AG09319 (cell line): ENCODE data around the gene PAPSS2.

Experiments
- DNase-seq: peaks from one replicate; pipeline ENCODE4 v3.0.0-alpha.2; 2010; ENCODE audit warnings: low read depth; ENCODE audit errors: extremely low read depth
- CTCF ChIP-seq: IDR thresholded peaks from 2 replicates; pipeline ENCODE4 v1.5.1; 2011; ENCODE audit warnings: low read depth, mild to moderate bottlenecking, inconsistent platforms, low read length, moderate library complexity

Gene PAPSS2

GRCh38 chr10:87712913-87713616, 53.4 kb downstream of the PAPSS2 start:
- no peak for DNase-seq
- TF ChIP-seq CTCF: no peak

GRCh38 chr10:87713707-87714106, 54.0 kb downstream of the PAPSS2 start:
- no peak for TF ChIP-seq CTCF
- DNase-seq: no peak

- TF ChIP-seq CTCF: no peak
- DNase-seq: no peak
Observed at GRCh38 chr10:87715552-87716347, 56.1 kb downstream of the PAPSS2 start.

GRCh38 chr10:87716348-87716670, 56.6 kb downstream of the PAPSS2 start:
- DNase-seq: no peak
- TF ChIP-seq CTCF: no peak

GRCh38 chr10:87720665-87721064, 61.0 kb downstream of the PAPSS2 start:
- no peak for DNase-seq
- no peak for TF ChIP-seq CTCF

GRCh38 chr10:87721781-87722180, 62.1 kb downstream of the PAPSS2 start:
- TF ChIP-seq CTCF: no peak

GRCh38 chr10:87722716-87723115, 63.0 kb downstream of the PAPSS2 start:
- TF ChIP-seq CTCF: no peak
- no peak for DNase-seq

More at GRCh38 chr10:87721781-87722180, 62.1 kb downstream of the PAPSS2 start:
- DNase-seq: no peak
